Panc1 (cell line): ENCODE data around the gene SLC6A12. TPM values are rescaled to one million over a fixed set of nuclear protein-coding genes. Genes with fewer than 3 reads are reported as not detected.

Experiments
- ATAC-seq: fragments of 200-7000 bp; cut with Tn5 transposase; 2 replicates; pipeline ENCODE4 v1.9.1; 2020; ENCODE audit warnings: mild to moderate bottlenecking, moderate library complexity
- BruUV-seq: library from RNA; stranded (reverse); fragments of 400-500 nt; replicated peaks from 2 replicates; lab custom pipeline; 2021; lab: Mats Ljungman, UMichigan
- CTCF ChIA-PET: fragments of 300-600 bp; sonication (Branson Sonifier 250); formaldehyde crosslinking; loops from one replicate; lab custom pipeline; 2022; ENCODE audit warnings: antibody characterized with exemption; lab: Charles Lee
- POLR2A ChIA-PET: fragments of 300-600 bp; sonication (Branson Sonifier 250); formaldehyde crosslinking; loops from one replicate; lab custom pipeline; 2022; ENCODE audit warnings: antibody characterized with exemption; lab: Charles Lee
- DNase-seq: peaks from one replicate; pipeline ENCODE4 v3.0.0-alpha.2; 2010; ENCODE audit warnings: low read depth, low spot score
- H3K27ac ChIP-seq: 2 replicates; pipeline ENCODE4 v1.5.1; 2011; ENCODE audit warnings: mild to moderate bottlenecking, low read length, inconsistent platforms
- H3K27me3 ChIP-seq: fragments of 200-500 bp; sonication (Bioruptor generic); 2 replicates; pipeline ENCODE4 v1.6.0; 2014; ENCODE audit warnings: low read length, inconsistent platforms; ENCODE audit not compliant: control insufficient read depth, insufficient read depth
- H3K36me3 ChIP-seq: fragments of 200-500 bp; sonication (Bioruptor generic); 2 replicates; pipeline ENCODE4 v1.5.1; 2014; ENCODE audit warnings: inconsistent platforms, mild to moderate bottlenecking, low read length, moderate library complexity; ENCODE audit not compliant: control insufficient read depth, insufficient read depth
- H3K4me1 ChIP-seq: 2 replicates; pipeline ENCODE4 v1.5.1; 2011; ENCODE audit warnings: inconsistent platforms, mild to moderate bottlenecking, low read length, moderate library complexity; ENCODE audit not compliant: control insufficient read depth, insufficient read depth
- H3K4me3 ChIP-seq, 2 experiments: 2 replicates each; pipeline ENCODE4 v1.5.1; 2011 to 2012; ENCODE audit warnings: low read depth in 2 of 2, low read length in 2 of 2, mild to moderate bottlenecking in 2 of 2, inconsistent platforms in 1 of 2, moderate library complexity in 1 of 2
- H3K9me3 ChIP-seq: fragments of 200-500 bp; sonication (Bioruptor generic); 2 replicates; pipeline ENCODE4 v1.5.1; 2014; ENCODE audit warnings: low read depth, mild to moderate bottlenecking, inconsistent platforms, low read length, moderate library complexity; ENCODE audit not compliant: control insufficient read depth, insufficient read depth
- CTCF ChIP-seq: fragments of 450-650 bp; IDR thresholded peaks from 2 replicates; pipeline ENCODE4 v1.5.1; 2017; ENCODE audit warnings: mild to moderate bottlenecking
- POLR2AphosphoS5 ChIP-seq: IDR thresholded peaks from 2 replicates; pipeline ENCODE4 v1.6.1; 2012; ENCODE audit warnings: mild to moderate bottlenecking, low read depth, low read length, moderate library complexity
- REST ChIP-seq, 2 experiments: IDR thresholded peaks; 2 replicates each; pipeline ENCODE4 v1.6.1; 2011 to 2012; ENCODE audit warnings: low read depth in 2 of 2, control low read depth in 1 of 2, low read length in 1 of 2, mild to moderate bottlenecking in 1 of 2, moderate library complexity in 1 of 2; ENCODE audit not compliant: insufficient read depth in 1 of 2
- SIN3A ChIP-seq: IDR thresholded peaks from 2 replicates; pipeline ENCODE4 v1.6.1; 2012; ENCODE audit warnings: low read depth, mild to moderate bottlenecking, low read length, moderate library complexity, borderline replicate concordance; ENCODE audit not compliant: insufficient read depth
- TCF7L2 ChIP-seq: IDR thresholded peaks from 2 replicates; pipeline ENCODE4 v1.6.1; 2011; ENCODE audit warnings: mild to moderate bottlenecking, low read depth, low read length, inconsistent platforms
- in situ Hi-C: cut with HindIII; loops from 2 replicates; pipeline ENCODE4 v1.10.0; 2016; ENCODE audit warnings: low sequenced_read_pairs, low pct_unique_long_range_greater_than_20kb
- intact Hi-C: fragments of 100-400 bp; cut with micrococcal nuclease; formaldehyde crosslinking; loops from one replicate; pipeline ENCODE4 v1.10.0; 2022; ENCODE audit not compliant: unreplicated experiment
- total RNA-seq: library from RNA; stranded (reverse); gene quantifications from one replicate; pipeline ENCODE4 v1.2.1, GENCODE V29; 2021; ENCODE audit not compliant: unreplicated experiment

SLC6A12 gene
- total RNA-seq, 1 experiment from 2014 or later, result 1.0 TPM

- ATAC-seq (no peak), DNase-seq (no peak)
- no peak for TF ChIP-seq TCF7L2
- H3K27ac ChIP-seq, result no peak overlapping the region
- POLR2A ChIA-PET, result no interaction called here
- in situ Hi-C loops, result no loop called here
- no peaks in the 10 kb centered on the region for H3K27me3 ChIP-seq
- intact Hi-C loops, result no loop called here
- no peaks in the 10 kb centered on the region for H3K4me1 ChIP-seq
- no TSS peak for BruUV-seq
- H3K36me3 ChIP-seq, result no peaks in the 10 kb centered on the region
- CTCF ChIA-PET, result no interaction called here
- H3K9me3 ChIP-seq, result no peaks in the 10 kb centered on the region
- H3K4me3 ChIP-seq, result no peak overlapping the region
Observed at GRCh38 chr12:154058-154457, 59.9 kb downstream of the SLC6A12 start.

GRCh38 chr12:153080-153746, 60.7 kb downstream of the SLC6A12 start:
- intact Hi-C loops, result no loop called here
- Histone ChIP-seq H3K27ac (no peak overlapping the region), H3K9me3 (no peaks in the 10 kb centered on the region), H3K4me3 (no peak overlapping the region), H3K27me3 (no peaks in the 10 kb centered on the region), H3K36me3 (no peaks in the 10 kb centered on the region), H3K4me1 (no peaks in the 10 kb centered on the region)
- ChIA-PET POLR2A (no interaction called here), CTCF (interaction anchor here (0.6 kb wide), 1 partner anchor 27 kb away, joined by 5 read pairs; no protein-coding TSS in a partner anchor)
- peak; percentile 25 for DNase-seq
- ATAC-seq, result peak; percentile 94
- in situ Hi-C loops, result no loop called here
- no TSS peak for BruUV-seq
- TF ChIP-seq CTCF (peak; percentile 88), SIN3A (no peak), REST (IDR thresholded peaks at IDR 0.05; ENCODE audit: insufficient read depth in 1 of 2, low read depth in 2 of 2, low read length in 1 of 2) (0 out of 4 replicates have a peak, but pooled peaks of 1 of the 2 experiments have one; percentile 41)

- Histone ChIP-seq H3K36me3 (no peaks in the 10 kb centered on the region), H3K27me3 (no peaks in the 10 kb centered on the region), H3K27ac (no peak overlapping the region), H3K9me3 (no peaks in the 10 kb centered on the region), H3K4me1 (no peaks in the 10 kb centered on the region), H3K4me3 (no peak overlapping the region)
- intact Hi-C loops, result no loop called here
- ChIA-PET CTCF (interaction anchor here (0.6 kb wide), 1 partner anchor 26 kb away, joined by 5 read pairs; no protein-coding TSS in a partner anchor), POLR2A (no interaction called here)
- no peak for ATAC-seq
- TF ChIP-seq TCF7L2 (no peak), REST (IDR thresholded peaks at IDR 0.05; ENCODE audit: insufficient read depth in 1 of 2, low read depth in 2 of 2, low read length in 1 of 2) (no peak), POLR2AphosphoS5 (no peak)
- no peak for DNase-seq
- in situ Hi-C loops, result no loop called here
- BruUV-seq, result no TSS peak
Observed at GRCh38 chr12:152440-152839, 61.5 kb downstream of the SLC6A12 start.
